Measurements from ENCODE around the gene IRF9.

Gene IRF9

DNA sequence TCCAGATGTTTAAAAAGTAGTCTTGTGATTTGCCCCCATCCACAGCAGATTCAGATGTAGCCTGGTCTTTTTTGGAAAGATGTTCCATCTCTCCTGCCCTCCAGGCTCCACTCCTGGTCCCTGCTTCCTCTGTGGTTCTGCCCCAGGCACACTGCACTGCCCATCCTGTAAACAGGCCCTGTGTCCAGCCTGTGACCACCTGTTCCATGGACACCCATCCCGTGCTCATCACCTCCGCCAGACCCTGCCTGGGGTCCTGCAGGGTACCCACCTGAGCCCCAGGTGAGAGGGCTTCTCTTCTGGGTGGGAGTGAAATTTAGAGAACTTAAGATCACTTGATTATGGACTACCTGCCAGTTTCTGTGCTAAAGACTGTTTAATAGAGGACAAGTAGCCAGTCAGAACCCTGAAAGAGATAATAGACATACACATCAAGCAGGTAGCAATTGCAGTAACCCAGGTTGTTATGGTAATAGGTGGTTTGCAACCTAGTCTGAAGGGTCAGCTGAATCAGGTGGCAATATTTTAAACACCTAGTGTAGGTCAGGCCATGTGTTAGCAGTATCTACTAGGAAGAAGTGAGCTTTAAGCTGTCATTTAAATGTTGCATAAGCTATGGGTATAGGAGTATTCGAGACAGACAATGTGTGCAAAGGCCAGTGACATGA is 11.6 kb upstream of the IRF9 start:
- no peak for DNase-seq (ENCODE audit: low spot score)

DNA sequence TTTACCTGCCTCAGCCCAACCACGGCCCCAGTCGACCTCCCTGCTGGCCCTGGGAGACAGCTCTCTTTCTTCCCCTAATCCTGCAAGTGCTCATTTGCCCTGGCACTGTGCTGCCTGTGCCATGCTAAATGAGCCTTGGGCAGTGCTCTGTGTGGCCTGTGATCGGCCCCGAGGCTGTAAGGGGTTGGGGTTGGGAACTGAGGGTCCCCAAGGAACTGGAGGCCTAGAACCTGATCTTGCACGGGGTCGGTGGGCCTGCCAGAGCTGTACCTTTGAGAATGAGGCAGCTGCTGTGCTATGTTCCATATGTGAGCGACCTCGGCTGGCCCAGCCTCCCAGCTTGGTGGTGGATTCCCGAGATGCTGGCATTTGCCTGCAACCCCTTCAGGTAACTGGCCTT is 11.0 kb upstream of the IRF9 start:
- DNase-seq (ENCODE audit: low spot score), result no peak

DNA sequence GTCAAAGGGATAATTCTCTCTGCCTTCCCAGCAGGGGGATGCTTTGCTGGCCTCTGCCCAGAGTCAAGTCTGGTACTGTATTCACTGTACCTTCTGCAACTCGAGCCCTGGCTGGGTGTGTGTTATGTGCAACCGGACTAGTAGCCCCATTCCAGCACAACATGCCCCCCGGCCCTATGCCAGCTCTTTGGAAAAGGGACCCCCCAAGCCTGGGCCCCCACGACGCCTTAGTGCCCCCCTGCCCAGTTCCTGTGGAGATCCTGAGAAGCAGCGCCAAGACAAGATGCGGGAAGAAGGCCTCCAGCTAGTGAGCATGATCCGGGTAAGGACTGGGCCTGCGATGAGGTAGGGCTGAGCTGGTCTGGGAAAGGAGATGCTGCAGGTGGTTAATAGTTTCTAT is 10.5 kb upstream of the IRF9 start:
- DNase-seq (ENCODE audit: low spot score), result no peak

DNA sequence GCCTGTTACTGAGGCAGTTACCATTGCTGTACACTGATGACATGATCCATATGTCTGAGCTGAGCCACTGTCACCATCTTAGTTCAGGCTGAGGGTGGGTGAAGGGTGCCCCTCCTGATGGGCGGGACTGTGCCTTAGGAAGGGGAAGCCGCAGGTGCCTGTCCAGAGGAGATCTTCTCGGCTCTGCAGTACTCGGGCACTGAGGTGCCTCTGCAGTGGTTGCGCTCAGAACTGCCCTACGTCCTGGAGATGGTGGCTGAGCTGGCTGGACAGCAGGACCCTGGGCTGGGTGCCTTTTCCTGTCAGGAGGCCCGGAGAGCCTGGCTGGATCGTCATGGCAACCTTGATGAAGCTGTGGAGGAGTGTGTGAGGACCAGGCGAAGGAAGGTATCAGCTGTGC is 10.1 kb upstream of the IRF9 start:
- DNase-seq (ENCODE audit: low spot score), result no peak

DNA sequence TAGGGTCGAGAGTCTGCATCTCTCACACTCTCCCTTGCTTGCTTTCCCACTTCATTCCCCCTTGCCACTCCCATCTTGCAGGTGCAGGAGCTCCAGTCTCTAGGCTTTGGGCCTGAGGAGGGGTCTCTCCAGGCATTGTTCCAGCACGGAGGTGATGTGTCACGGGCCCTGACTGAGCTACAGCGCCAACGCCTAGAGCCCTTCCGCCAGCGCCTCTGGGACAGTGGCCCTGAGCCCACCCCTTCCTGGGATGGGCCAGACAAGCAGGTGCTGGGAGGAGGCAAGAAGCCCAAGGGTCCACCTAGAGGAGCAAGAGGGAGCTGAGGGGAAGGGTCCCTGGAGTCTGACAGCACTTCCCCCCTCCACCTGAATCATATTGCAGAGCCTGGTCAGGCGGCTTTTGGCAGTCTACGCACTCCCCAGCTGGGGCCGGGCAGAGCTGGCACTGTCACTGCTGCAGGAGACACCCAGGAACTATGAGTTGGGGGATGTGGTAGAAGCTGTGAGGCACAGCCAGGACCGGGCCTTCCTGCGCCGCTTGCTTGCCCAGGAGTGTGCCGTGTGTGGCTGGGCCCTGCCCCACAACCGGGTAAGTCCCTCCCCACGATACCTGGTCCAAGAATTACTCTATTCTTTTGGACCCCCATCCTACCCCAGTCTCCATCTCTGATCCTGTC is 9.5 kb upstream of the IRF9 start:
- no peak for DNase-seq (ENCODE audit: low spot score)

DNA sequence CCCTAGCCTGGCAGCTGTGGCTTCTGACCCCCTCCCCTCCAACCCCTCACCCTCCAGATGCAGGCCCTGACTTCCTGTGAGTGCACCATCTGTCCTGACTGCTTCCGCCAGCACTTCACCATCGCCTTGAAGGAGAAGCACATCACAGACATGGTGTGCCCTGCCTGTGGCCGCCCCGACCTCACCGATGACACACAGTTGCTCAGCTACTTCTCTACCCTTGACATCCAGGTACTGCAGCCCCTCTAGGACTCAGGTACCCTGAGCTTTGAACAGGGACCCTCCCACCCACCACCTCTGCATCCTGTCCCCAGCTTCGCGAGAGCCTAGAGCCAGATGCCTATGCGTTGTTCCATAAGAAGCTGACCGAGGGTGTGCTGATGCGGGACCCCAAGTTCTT is 6.0 kb upstream of the IRF9 start:
- no peak for DNase-seq (ENCODE audit: low spot score)

DNA sequence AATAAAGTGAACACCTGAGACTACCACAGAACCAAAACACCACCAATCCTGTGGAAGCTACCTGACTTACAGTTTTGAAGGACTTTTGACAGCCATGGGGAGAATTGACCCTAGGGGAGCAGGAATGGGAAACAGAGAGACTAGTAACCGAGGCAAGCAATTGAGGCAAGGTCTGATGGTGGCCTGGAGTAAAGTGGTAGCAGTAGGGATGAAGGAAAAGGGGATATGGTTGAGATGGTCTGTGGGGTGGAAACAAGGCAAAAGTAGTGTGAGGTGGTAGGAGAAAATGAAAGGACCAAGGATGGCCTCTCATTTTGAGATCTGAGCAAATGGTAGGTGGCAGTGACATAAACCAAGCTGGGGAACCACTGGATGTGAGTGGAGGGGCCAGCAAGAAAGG is 4.2 kb upstream of the IRF9 start:
- DNase-seq (ENCODE audit: low spot score), result no peak

DNA sequence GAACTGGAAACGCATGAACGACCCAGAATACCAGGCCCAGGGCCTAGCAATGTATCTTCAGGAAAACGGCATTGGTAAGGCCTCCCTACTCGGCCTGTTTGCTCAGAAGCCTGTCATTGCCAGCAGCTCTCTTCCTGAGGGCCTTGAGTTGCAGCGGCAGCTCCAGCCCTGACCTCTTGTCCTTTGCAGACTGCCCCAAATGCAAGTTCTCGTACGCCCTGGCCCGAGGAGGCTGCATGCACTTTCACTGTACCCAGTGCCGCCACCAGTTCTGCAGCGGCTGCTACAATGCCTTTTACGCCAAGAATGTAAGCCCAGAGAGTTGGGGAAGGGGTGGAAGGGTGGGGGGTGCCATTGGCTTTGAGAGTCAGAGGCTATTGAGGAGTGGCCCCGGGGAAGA is 3.7 kb upstream of the IRF9 start:
- no peak for DNase-seq (ENCODE audit: low spot score)

DNA sequence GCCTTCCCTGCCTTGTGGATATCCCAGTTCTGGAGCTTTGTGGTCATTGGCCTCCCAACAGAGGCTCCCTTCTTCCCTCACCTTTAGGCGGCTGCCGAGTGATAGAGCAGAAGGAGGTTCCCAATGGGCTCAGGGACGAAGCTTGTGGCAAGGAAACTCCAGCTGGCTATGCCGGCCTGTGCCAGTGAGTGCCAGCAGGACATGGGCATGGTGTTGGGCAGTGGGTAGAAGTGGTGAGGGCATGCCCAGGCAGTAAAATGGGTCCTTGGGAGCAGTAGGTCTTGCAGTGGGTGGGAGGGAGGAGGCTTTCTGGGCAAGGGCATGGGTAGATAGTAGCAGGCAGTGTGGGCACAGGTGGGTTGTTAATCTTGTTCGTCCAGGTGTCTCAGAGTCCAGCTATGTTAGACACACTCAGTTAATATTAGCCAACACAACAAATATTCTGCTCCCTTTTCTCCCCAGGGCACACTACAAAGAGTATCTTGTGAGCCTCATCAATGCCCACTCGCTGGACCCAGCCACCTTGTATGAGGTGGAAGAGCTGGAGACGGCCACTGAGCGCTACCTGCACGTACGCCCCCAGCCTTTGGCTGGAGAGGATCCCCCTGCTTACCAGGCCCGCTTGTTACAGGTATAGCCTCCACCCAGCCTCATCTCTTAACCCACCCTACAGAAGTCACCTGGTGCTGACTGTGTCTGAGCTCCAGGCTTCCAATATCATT is 1.1 kb upstream of the IRF9 start:
- no peak for DNase-seq (ENCODE audit: low spot score)

DNA sequence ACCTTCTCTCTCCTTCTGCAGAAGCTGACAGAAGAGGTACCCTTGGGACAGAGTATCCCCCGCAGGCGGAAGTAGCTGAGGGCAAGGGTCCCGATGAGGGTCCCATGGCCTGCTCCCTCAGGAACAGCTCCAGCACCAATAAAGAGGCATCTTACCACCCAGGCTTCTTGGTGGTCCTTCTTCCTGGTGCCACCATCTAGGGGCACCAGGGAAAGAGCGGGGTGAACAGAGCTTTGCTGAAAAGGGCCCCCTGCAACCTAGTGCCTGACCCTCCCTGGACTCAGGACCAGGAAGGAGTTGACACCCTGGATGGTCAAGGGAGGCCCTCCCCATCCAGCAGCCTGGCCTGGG is 591 bp upstream of the IRF9 start:
- DNase-seq (ENCODE audit: low spot score), result no peak

DNA sequence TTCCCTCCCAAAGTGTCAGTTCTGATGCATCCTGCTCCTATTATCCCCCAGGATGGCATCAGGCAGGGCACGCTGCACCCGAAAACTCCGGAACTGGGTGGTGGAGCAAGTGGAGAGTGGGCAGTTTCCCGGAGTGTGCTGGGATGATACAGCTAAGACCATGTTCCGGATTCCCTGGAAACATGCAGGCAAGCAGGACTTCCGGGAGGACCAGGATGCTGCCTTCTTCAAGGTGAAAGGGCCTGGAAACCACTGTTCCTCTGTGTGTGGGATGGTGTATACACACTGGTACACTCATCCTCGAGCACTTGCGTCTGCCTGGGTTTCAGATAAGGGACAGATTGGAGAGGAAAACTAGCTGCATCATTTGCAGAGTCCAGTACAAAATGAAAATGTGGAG is 1.0 kb downstream of the IRF9 start:
- DNase-seq (ENCODE audit: low spot score), result no peak

DNA sequence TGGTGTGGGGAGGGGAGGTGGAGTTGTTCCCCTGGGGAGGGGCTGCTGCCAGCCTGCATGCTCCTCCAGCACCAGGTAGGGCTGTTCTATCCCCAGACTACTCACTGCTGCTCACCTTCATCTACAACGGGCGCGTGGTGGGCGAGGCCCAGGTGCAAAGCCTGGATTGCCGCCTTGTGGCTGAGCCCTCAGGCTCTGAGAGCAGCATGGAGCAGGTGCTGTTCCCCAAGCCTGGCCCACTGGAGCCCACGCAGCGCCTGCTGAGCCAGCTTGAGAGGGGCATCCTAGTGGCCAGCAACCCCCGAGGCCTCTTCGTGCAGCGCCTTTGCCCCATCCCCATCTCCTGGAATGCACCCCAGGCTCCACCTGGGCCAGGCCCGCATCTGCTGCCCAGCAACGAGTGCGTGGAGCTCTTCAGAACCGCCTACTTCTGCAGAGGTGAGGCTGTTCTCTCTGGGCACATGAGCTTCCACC is 3.5 kb downstream of the IRF9 start:
- no peak for DNase-seq (ENCODE audit: low spot score)

DNA sequence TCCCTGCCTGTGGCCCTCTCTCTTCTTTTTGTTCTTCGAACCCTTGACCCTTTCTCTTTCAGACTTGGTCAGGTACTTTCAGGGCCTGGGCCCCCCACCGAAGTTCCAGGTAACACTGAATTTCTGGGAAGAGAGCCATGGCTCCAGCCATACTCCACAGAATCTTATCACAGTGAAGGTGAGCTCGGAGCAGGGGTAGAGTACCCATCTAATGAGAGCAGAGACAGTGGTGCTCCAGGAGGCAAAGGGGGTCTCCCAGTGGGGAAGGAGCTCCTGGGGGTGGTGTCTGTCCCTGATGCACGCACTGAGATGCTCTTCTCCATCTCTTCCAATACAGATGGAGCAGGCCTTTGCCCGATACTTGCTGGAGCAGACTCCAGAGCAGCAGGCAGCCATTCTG is 4.7 kb downstream of the IRF9 start:
- no peak for DNase-seq (ENCODE audit: low spot score)

DNA sequence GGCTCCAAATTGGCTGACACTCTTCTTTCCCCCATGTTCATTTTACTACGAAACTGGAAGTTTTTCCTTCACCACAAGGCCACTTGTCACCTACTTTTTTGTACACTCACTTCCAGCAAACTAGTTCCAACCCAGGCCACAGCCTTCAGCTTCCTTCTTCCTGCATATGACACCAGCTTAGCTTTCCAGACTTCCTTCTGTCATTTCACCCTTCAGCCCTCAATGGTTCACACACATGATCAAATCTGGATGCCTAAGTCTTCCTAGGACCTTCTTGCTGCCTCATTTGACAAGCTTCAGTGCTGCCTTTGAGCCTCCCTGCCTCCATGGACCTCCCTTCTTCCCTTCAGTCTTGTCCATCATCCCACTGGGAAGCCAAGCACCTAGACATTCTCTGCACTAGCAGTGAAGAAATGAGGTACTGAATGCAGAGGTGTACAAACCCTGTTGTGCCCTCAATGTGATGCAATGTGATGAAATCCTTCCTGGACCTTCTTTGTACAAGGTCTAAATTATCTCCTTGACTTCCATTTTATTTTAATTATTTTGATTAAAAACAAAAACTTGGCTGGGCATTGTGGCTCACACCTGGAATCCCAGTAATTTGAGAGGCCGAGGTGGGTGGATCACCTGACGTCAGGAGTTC is 6.5 kb downstream of the IRF9 start:
- DNase-seq (ENCODE audit: low spot score), result no peak

DNA sequence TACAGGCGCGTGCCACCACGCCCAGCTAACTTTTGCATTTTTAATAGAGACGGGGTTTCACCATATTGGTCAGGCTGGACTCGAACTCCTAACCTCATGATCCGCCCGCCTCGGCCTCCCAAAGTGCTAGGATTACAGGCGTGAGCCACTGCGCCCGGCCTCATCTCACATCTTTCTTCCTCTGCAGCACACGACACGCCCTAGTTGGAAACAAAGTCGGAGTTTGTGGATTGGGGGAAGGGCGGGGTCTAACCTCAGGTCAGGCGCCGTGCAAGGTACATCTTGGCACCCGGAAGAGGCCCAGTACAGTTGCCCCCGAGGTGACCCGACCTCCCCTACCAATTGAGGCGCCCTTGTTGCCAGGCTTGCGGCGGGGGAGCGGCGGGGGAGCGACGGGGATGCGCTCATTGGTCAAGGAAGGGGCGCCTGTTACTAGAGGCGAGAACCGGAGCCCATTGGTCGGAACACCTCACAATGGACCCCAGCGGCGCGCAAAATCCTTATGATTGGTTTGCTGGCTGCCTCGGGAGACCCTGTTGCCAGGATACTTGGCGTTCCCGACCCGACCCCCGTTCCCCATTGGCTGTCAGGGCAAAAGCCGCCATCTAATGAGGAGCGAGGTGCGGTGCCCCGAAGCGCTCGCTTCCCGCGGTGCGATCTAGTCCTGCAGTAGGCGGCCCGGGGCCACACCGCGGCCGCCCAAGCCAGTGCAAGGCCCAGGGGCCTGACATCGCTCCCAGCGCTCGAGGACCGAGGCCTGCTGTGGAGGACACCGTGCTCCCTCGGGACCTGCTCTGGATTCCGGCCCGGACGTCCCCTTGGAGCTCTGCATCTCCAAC is 10.6 kb downstream of the IRF9 start, which contains the start of gene REC8:
TSS of gene REC8 (plus strand) at position 659 of the 839 bp plus-strand sequence. CDS start 473 bp downstream, outside the sequence.
- DNase-seq (ENCODE audit: low spot score), result no peak

DNA sequence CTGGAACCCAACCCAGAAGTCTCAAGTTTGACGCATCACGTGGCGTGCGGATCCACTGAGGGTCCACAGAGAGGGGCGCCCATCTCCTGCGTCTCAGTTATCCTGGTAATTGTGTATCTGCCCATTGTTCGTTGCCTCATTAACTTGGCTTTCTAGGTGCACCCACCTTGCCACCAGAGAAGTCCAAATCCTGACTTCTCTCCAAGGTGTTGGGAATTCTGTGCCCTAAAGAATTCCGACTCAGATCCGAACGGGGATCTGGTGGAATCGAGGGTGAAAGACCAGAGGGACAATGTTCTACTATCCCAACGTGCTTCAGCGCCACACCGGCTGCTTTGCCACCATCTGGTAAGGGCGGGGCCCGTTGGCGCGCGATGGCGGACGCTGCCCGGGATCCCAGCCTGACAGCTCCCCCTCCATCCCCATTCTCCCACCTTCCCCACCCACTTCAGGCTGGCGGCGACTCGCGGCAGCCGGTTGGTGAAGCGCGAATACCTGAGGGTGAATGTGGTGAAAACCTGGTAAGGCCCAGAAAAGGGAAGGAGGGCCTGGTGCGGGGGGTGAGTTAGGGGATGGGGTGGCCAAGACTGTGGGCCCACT is 11.3 kb downstream of the IRF9 start:
- DNase-seq (ENCODE audit: low spot score), result no peak

DNA sequence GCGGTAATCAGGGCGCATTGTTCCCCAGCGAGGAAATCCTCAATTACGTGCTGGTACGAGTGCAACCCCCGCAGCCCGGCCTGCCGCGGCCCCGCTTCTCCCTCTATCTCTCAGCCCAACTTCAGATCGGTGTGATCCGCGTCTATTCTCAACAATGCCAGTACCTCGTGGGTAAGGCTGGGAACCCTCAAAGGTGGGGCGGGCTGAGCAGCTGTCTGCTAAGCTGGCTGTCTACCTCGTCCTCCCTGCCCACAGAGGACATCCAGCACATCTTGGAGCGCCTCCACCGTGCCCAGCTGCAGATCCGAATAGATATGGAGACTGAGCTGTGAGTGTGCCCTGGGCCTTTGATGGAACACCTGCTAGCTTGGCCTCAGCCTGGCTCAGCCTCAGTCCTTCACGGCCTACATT is 11.8 kb downstream of the IRF9 start:
- no peak for DNase-seq (ENCODE audit: low spot score)

DNA sequence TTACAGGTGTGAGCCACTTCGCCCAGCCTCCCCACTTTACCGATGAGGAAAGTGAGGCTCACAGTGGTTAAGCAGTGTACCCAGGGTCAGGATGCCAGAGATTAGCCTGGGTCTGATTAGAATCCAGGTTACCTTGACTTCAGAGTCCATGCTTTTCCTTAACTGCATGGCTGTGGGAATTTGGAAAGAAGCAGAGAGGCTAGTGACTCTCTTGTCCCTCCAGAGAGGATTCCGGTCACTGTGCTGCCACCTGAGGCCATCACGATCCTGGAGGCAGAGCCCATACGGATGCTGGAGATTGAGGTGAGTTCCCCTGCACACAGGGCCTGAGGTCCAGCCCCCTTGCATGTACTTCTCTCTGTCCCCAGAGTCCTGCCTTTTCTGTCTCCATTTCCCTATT is 15.5 kb downstream of the IRF9 start:
- no peak for DNase-seq (ENCODE audit: low spot score)

DNA sequence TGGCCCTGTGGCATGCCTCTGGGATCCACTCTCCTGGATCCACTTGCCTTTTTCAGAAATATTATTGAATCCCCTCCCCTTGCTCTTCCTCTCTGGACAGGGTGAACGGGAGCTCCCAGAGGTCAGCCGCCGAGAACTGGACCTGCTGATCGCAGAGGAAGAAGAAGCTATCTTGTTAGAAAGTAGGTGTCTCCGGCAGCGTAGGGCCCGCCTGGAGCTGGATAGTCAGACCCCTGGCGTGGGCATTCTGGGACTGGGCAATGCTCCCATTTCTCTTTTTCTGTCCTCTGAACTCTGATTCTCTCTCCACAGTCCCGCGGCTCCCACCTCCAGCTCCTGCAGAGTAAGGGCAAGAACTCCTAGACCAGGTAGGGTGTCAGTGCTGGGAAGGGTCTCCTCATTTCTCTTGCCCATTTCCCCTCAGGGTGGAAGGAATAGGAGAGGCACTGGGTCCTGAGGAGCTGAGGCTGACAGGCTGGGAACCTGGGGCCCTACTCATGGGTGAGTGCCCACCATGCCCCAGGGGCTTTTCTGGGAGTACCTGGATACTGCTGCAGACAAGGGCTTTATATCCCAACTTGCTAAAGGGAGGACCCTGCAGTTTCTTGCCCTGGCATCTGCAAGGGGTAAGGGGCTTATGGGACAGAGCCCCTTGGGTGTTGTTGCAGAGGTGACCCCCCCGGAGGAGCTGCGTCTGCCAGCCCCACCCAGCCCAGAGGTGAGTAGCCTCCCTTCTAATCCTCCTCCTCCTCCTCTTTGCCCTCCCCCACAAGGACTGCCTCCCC is 16.2 kb downstream of the IRF9 start:
- DNase-seq (ENCODE audit: low spot score), result no peak

DNA sequence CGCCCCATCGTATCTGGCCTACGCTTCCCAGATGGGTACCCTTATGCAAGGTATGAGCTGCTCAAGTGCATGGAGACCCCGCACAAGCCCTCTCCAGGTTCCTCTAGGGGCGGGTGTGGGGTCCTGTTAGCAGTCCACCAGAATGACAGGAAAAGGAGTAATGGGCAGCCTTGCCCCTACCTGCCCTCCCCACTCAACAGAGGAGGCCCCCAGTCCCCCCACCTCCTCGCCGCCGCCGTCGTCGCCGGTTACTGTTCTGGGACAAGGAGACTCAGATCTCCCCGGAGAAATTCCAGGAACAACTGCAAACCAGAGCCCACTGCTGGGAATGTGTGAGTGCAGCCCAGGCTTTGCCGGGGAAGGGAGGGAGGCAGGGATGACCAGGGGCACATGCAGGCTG is 16.8 kb downstream of the IRF9 start:
- DNase-seq (ENCODE audit: low spot score), result no peak

All from SW480 (cell line).